ENCODE results near the gene CDH12.
"Not testable (repeated sequence)": the region's sequence is repeated elsewhere in the genome, so short reads cannot be mapped to it uniquely, and the experiment has no call there.

The CDH12 gene

GRCh38 chr5:22151801-22152200, 701.3 kb downstream of the CDH12 start:
- DNase-seq (ENCODE audit: low spot score), result not testable (repeated sequence)

- not testable (repeated sequence) for DNase-seq (ENCODE audit: low spot score)
Observed at GRCh38 chr5:22140418-22140817, 712.7 kb downstream of the CDH12 start.

- DNase-seq (ENCODE audit: low spot score), result not testable (repeated sequence)
Observed at GRCh38 chr5:22139662-22140300, 713.4 kb downstream of the CDH12 start.

- DNase-seq (ENCODE audit: low spot score), result no peak
Observed at GRCh38 chr5:22111320-22111719, 741.8 kb downstream of the CDH12 start.

- DNase-seq (ENCODE audit: low spot score), result no peak
Observed at GRCh38 chr5:22109315-22109714, 743.8 kb downstream of the CDH12 start.

GRCh38 chr5:22108545-22108944, 744.6 kb downstream of the CDH12 start:
- DNase-seq (ENCODE audit: low spot score), result no peak

GRCh38 chr5:22102823-22103359, 750.3 kb downstream of the CDH12 start:
- no peak for DNase-seq (ENCODE audit: low spot score)

GRCh38 chr5:22088517-22088916, 764.6 kb downstream of the CDH12 start:
- no peak for DNase-seq (ENCODE audit: low spot score)

- no peak for DNase-seq (ENCODE audit: low spot score)
Observed at GRCh38 chr5:22079566-22079965, 773.6 kb downstream of the CDH12 start.

- no peak for DNase-seq (ENCODE audit: low spot score)
Observed at GRCh38 chr5:22079002-22079401, 774.1 kb downstream of the CDH12 start.

GRCh38 chr5:22076586-22076985, 776.6 kb downstream of the CDH12 start:
- no peak for DNase-seq (ENCODE audit: low spot score)

- no peak for DNase-seq (ENCODE audit: low spot score)
Observed at GRCh38 chr5:22070186-22070728, 782.9 kb downstream of the CDH12 start.

GRCh38 chr5:22063717-22064116, 789.4 kb downstream of the CDH12 start:
- no peak for DNase-seq (ENCODE audit: low spot score)

- DNase-seq (ENCODE audit: low spot score), result no peak
Observed at GRCh38 chr5:22058620-22059019, 794.5 kb downstream of the CDH12 start.

- DNase-seq (ENCODE audit: low spot score), result no peak
Observed at GRCh38 chr5:22057012-22057411, 796.1 kb downstream of the CDH12 start.

- no peak for DNase-seq (ENCODE audit: low spot score)
Observed at GRCh38 chr5:22056601-22057000, 796.5 kb downstream of the CDH12 start.

GRCh38 chr5:22053195-22053594, 799.9 kb downstream of the CDH12 start:
- no peak for DNase-seq (ENCODE audit: low spot score)

- no peak for DNase-seq (ENCODE audit: low spot score)
Observed at GRCh38 chr5:22051881-22052280, 801.3 kb downstream of the CDH12 start.

GRCh38 chr5:22050931-22051330, 802.2 kb downstream of the CDH12 start:
- no peak for DNase-seq (ENCODE audit: low spot score)

GRCh38 chr5:22044229-22044628, 808.9 kb downstream of the CDH12 start:
- DNase-seq (ENCODE audit: low spot score), result no peak

GRCh38 chr5:22036061-22036460, 817.1 kb downstream of the CDH12 start:
- DNase-seq (ENCODE audit: low spot score), result no peak

- no peak for DNase-seq (ENCODE audit: low spot score)
Observed at GRCh38 chr5:22033066-22033465, 820.1 kb downstream of the CDH12 start.

- DNase-seq (ENCODE audit: low spot score), result no peak
Observed at GRCh38 chr5:22023784-22024183, 829.4 kb downstream of the CDH12 start.

- DNase-seq (ENCODE audit: low spot score), result not testable (repeated sequence)
Observed at GRCh38 chr5:22012893-22013292, 840.3 kb downstream of the CDH12 start.
